Lower leg skin (tissue), 3 donors: ENCODE results near the gene KHK.

ENCODE experiments used
- POLR2A ChIP-seq, 2 donors: fragments of 450-650 bp; IDR thresholded peaks; one replicate each; pipeline ENCODE4 v1.6.1; 2016 to 2017; ENCODE audit warnings: antibody characterized with exemption in 2 of 2, mild to moderate bottlenecking in 1 of 2, moderate library complexity in 1 of 2
- TF ChIP-seq, protein P1 (sequence below), 3 donors: fragments of 450-650 bp; IDR thresholded peaks; one replicate each; pipeline ENCODE4 v1.5.1; 2016; ENCODE audit warnings: antibody characterized with exemption in 3 of 3, mild to moderate bottlenecking in 3 of 3, moderate library complexity in 2 of 3

DNA sequence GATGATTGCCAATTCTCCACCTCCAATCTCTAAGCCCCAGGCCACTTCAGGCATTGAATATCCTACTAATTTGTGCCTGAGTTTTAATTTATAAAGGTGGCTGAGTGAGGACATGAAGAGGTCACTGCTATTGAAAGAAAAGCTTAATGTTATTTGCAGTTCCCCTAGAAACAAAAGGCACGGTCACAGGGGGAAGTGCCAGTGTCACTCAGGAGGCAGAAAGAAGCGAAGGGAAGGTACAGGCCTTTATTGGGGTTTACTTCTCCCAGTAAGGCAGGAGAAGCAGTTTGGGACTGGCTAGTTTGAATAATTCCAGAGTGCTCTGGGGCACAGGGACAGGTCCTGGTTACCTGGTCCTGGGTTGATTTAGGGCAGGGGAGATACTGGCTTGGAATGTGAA is 35.3 kb downstream of the KHK start:
- TF ChIP-seq, protein P1, sequence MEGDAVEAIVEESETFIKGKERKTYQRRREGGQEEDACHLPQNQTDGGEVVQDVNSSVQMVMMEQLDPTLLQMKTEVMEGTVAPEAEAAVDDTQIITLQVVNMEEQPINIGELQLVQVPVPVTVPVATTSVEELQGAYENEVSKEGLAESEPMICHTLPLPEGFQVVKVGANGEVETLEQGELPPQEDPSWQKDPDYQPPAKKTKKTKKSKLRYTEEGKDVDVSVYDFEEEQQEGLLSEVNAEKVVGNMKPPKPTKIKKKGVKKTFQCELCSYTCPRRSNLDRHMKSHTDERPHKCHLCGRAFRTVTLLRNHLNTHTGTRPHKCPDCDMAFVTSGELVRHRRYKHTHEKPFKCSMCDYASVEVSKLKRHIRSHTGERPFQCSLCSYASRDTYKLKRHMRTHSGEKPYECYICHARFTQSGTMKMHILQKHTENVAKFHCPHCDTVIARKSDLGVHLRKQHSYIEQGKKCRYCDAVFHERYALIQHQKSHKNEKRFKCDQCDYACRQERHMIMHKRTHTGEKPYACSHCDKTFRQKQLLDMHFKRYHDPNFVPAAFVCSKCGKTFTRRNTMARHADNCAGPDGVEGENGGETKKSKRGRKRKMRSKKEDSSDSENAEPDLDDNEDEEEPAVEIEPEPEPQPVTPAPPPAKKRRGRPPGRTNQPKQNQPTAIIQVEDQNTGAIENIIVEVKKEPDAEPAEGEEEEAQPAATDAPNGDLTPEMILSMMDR (IDR thresholded peaks at IDR 0.05), result no peak
- no peak for TF ChIP-seq POLR2A (IDR thresholded peaks at IDR 0.05)
